GM23338 (cell line): ENCODE data around the gene THOP1. TPM values are rescaled to one million over a fixed set of nuclear protein-coding genes. Genes with fewer than 3 reads are reported as not detected.

Experiments used
- ATAC-seq: fragments of 200-7000 bp; cut with Tn5 transposase; 3 replicates; pipeline ENCODE4 v1.9.1; 2020
- DNase-seq: peaks from one replicate; pipeline ENCODE4 v3.0.0-alpha.2; 2015; ENCODE audit warnings: low spot score
- H2AFZ ChIP-seq: fragments of 200-600 bp; sonication (generic); 2 replicates; pipeline ENCODE4 v1.8.0; 2016; ENCODE audit warnings: antibody characterized with exemption, mild to moderate bottlenecking, moderate library complexity
- H3F3A ChIP-seq: fragments of 200-600 bp; sonication (generic); replicated peaks from 2 replicates; pipeline ENCODE4 v1.8.0; 2017; ENCODE audit warnings: antibody characterized with exemption, mixed run types, low read depth
- H3K27ac ChIP-seq: fragments of 200-600 bp; sonication (generic); 2 replicates; pipeline ENCODE4 v1.6.1; 2016; ENCODE audit warnings: low read depth
- H3K27me3 ChIP-seq: fragments of 200-600 bp; sonication (generic); 2 replicates; pipeline ENCODE4 v1.8.0; 2016; ENCODE audit warnings: mild to moderate bottlenecking, mixed run types, moderate library complexity; ENCODE audit not compliant: insufficient read depth
- H3K36me3 ChIP-seq: fragments of 200-600 bp; sonication (generic); 2 replicates; pipeline ENCODE4 v1.8.0; 2016; ENCODE audit warnings: mild to moderate bottlenecking; ENCODE audit not compliant: insufficient read depth
- H3K4me1 ChIP-seq: fragments of 200-600 bp; sonication (generic); 2 replicates; pipeline ENCODE4 v1.8.0; 2016; ENCODE audit warnings: mild to moderate bottlenecking, moderate library complexity; ENCODE audit not compliant: insufficient read depth
- H3K4me2 ChIP-seq: fragments of 200-600 bp; sonication (generic); 2 replicates; pipeline ENCODE4 v1.7.1; 2017; ENCODE audit warnings: mixed run types
- H3K4me3 ChIP-seq: fragments of 200-600 bp; sonication (generic); 2 replicates; pipeline ENCODE4 v1.6.1; 2016; ENCODE audit warnings: mixed run types
- H3K79me2 ChIP-seq: fragments of 200-600 bp; sonication (generic); replicated peaks from 2 replicates; pipeline ENCODE4 v1.8.0; 2017; ENCODE audit warnings: mild to moderate bottlenecking; ENCODE audit not compliant: insufficient read depth
- H3K9me2 ChIP-seq: fragments of 200-600 bp; sonication (generic); 2 replicates; pipeline ENCODE4 v1.8.0; 2017; ENCODE audit not compliant: insufficient read depth
- H4K20me1 ChIP-seq: fragments of 200-600 bp; sonication (generic); replicated peaks from 2 replicates; pipeline ENCODE4 v1.8.0; 2017; ENCODE audit warnings: mild to moderate bottlenecking; ENCODE audit not compliant: insufficient read depth
- H3K27ac Mint-ChIP-seq: 2 replicates; pipeline ENCODE4 v1.8.0; 2020; ENCODE audit warnings: inconsistent platforms, mild to moderate bottlenecking, moderate library complexity, mixed read lengths
- H3K27me3 Mint-ChIP-seq: 3 replicates; pipeline ENCODE4 v1.8.0; 2022; ENCODE audit warnings: low read depth, mild to moderate bottlenecking, moderate library complexity, mixed read lengths, inconsistent platforms; ENCODE audit not compliant: insufficient read depth, poor library complexity
- H3K36me3 Mint-ChIP-seq: 3 replicates; pipeline ENCODE4 v1.8.0; 2021; ENCODE audit warnings: low read depth, mild to moderate bottlenecking, inconsistent platforms, moderate library complexity, mixed read lengths
- H3K4me1 Mint-ChIP-seq: 3 replicates; pipeline ENCODE4 v1.8.0; 2020; ENCODE audit warnings: mild to moderate bottlenecking, inconsistent platforms, mixed read lengths
- H3K4me3 Mint-ChIP-seq: 3 replicates; pipeline ENCODE4 v1.8.0; 2021; ENCODE audit warnings: moderate library complexity, mild to moderate bottlenecking, inconsistent platforms, mixed read lengths
- H3K9me3 Mint-ChIP-seq: 3 replicates; pipeline ENCODE4 v1.8.0; 2020; ENCODE audit warnings: moderate library complexity, mild to moderate bottlenecking, inconsistent platforms, mixed read lengths
- CREB1 ChIP-seq: fragments of 250-450 bp; sonication (Bioruptor Pico); IDR thresholded peaks from 2 replicates; pipeline ENCODE4 v1.5.0; 2020; ENCODE audit warnings: low read depth, mild to moderate bottlenecking, moderate library complexity
- CTCF ChIP-seq, 2 experiments: fragments of 200-600 bp in 1 of 2; sonication (generic) in 1 of 2; conservative IDR thresholded peaks; 2 replicates each; pipeline versions ENCODE4 v1.5.1 to v1.6.1; 2016 to 2017; ENCODE audit warnings: antibody characterized with exemption in 2 of 2, low read depth in 2 of 2, mild to moderate bottlenecking in 2 of 2, moderate library complexity in 1 of 2
- ETS1 ChIP-seq: IDR thresholded peaks from 2 replicates; pipeline ENCODE4 v1.6.1; 2016; ENCODE audit warnings: antibody characterized with exemption
- EZH2phosphoT487 ChIP-seq: fragments of 200-600 bp; sonication (generic); IDR thresholded peaks from one replicate; pipeline ENCODE4 v1.8.1; 2018; ENCODE audit warnings: antibody characterized with exemption; ENCODE audit not compliant: unreplicated experiment
- POLR2AphosphoS5 ChIP-seq: IDR thresholded peaks from 2 replicates; pipeline ENCODE4 v1.6.1; 2016; ENCODE audit warnings: antibody characterized with exemption, low read depth
- STAT1 ChIP-seq: IDR thresholded peaks from one replicate; pipeline ENCODE4 v1.6.1; 2016; ENCODE audit warnings: antibody characterized with exemption; ENCODE audit not compliant: unreplicated experiment
- ZNF114 ChIP-seq: fragments of 250-450 bp; sonication (Bioruptor Pico); IDR thresholded peaks from 2 replicates; pipeline ENCODE4 v1.5.0; 2020; ENCODE audit warnings: mild to moderate bottlenecking, moderate library complexity
- ZNF462 ChIP-seq: fragments of 250-450 bp; sonication (Bioruptor Pico); IDR thresholded peaks from 2 replicates; pipeline ENCODE4 v1.5.0; 2020; ENCODE audit warnings: mild to moderate bottlenecking, moderate library complexity
- polyA plus RNA-seq: library from polyadenylated mRNA; unstranded; fragments of >200 nt; fragmentation: Nextera tagmentation; extraction: Ambion mirVana; gene quantifications from 2 replicates; pipeline ENCODE4 v1.2.1, GENCODE V29; 2016
- total RNA-seq: library from RNA; depleted of rRNA; stranded (reverse); fragments of >200 nt; shearing (Covaris generic); gene quantifications from 2 replicates; pipeline ENCODE4 v1.2.3, GENCODE V29; 2014

THOP1 gene
- total and polyA plus RNA-seq, 2 experiments from 2014 or later = 110 to 229 TPM

GRCh38 chr19:2780284-2780683 is 5.0 kb upstream of the THOP1 start:
- H3K27ac Mint-ChIP-seq = no peak overlapping the region
- H4K20me1 ChIP-seq = peaks cover 65% of the 10 kb centered on the region
- no peaks in the 10 kb centered on the region for H3K36me3 ChIP-seq

More at GRCh38 chr19:2780284-2780683, 5.0 kb upstream of the THOP1 start:
- Histone ChIP-seq H3K27me3 (no peaks in the 10 kb centered on the region), H3F3A (0 out of 2 replicates have a peak, but pooled peaks cover 5% of the 10 kb centered on the region), H3K4me3 (no peak overlapping the region), H3K4me2 (no peak overlapping the region), H3K4me1 (peaks cover 9% of the 10 kb centered on the region), H3K79me2 (peaks cover 77% of the 10 kb centered on the region), H3K9me2 (no peaks in the 10 kb centered on the region), H3K27ac (no peak overlapping the region), H2AFZ (no peak overlapping the region)
- no peak for TF ChIP-seq CREB1 (CRISPR knock-in tag)
- TF ChIP-seq ZNF114 (CRISPR knock-in tag) = no peak
- no peak for TF ChIP-seq EZH2phosphoT487
- TF ChIP-seq POLR2AphosphoS5 = no peak
- no peak for TF ChIP-seq STAT1
- TF ChIP-seq ZNF462 = no peak
- TF ChIP-seq ETS1 = no peak
- no peak for TF ChIP-seq CTCF (conservative IDR thresholded peaks at IDR 0.05; ENCODE audit: low read depth in 2 of 2)
- H3K4me1 Mint-ChIP-seq = peaks cover 18% of the 10 kb centered on the region
- H3K9me3 Mint-ChIP-seq = peaks cover 4% of the 10 kb centered on the region; the same call in 1 of the 3 replicates
- peak overlapping the region; percentile 5; the same call in 1 of the 3 replicates for H3K4me3 Mint-ChIP-seq
- DNase-seq = no peak
- ATAC-seq = no peak
- peaks cover 30% of the 10 kb centered on the region for H3K36me3 Mint-ChIP-seq
- H3K27me3 Mint-ChIP-seq = peaks cover 9% of the 10 kb centered on the region
